ENCODE results near the gene SOD2. TPM values are rescaled to one million over a fixed set of nuclear protein-coding genes. Genes with fewer than 3 reads are reported as not detected.
"Not testable (repeated sequence)": the region's sequence is repeated elsewhere in the genome, so short reads cannot be mapped to it uniquely, and the experiment has no call there.

SOD2 gene
- total RNA-seq, 1 experiment from 2014 or later = 202 TPM

- Mint-ChIP-seq H3K4me1 (ENCODE audit: low read depth, unreplicated experiment) (no peaks in the 10 kb centered on the region), H3K27me3 (ENCODE audit: unreplicated experiment) (no peaks in the 10 kb centered on the region), H3K27ac (ENCODE audit: unreplicated experiment) (no peak overlapping the region), H3K9me3 (ENCODE audit: low read depth, unreplicated experiment) (no peaks in the 10 kb centered on the region), H3K36me3 (ENCODE audit: insufficient read depth, unreplicated experiment) (peaks cover 5% of the 10 kb centered on the region), H3K4me3 (ENCODE audit: low read depth, unreplicated experiment) (no peak overlapping the region)
- intact Hi-C loops (cut with micrococcal nuclease; ENCODE audit: unreplicated experiment) = no loop called here
- DNase-seq = no peak
- CTCF ChIA-PET = no interaction called here
- no peak for TF ChIP-seq CTCF (IDR thresholded peaks at IDR 0.05; ENCODE audit: unreplicated experiment)
- BruUV-seq (replicated peaks) = no TSS peak
Observed at GRCh38 chr6:159714404-159714803, 21.4 kb upstream of the SOD2 start.

GRCh38 chr6:159713984-159714383 is 20.9 kb upstream of the SOD2 start:
- no peak for TF ChIP-seq CTCF (IDR thresholded peaks at IDR 0.05; ENCODE audit: unreplicated experiment)
- H3K4me1 Mint-ChIP-seq (ENCODE audit: low read depth, unreplicated experiment) = no peaks in the 10 kb centered on the region
- intact Hi-C loops (cut with micrococcal nuclease; ENCODE audit: unreplicated experiment) = no loop called here
- no peak for DNase-seq
- H3K27ac Mint-ChIP-seq (ENCODE audit: unreplicated experiment) = no peak overlapping the region
- CTCF ChIA-PET = no interaction called here
- H3K4me3 Mint-ChIP-seq (ENCODE audit: low read depth, unreplicated experiment) = no peak overlapping the region
- BruUV-seq (replicated peaks) = no TSS peak
- H3K36me3 Mint-ChIP-seq (ENCODE audit: insufficient read depth, unreplicated experiment) = peaks cover 5% of the 10 kb centered on the region
- no peaks in the 10 kb centered on the region for H3K9me3 Mint-ChIP-seq (ENCODE audit: low read depth, unreplicated experiment)
- H3K27me3 Mint-ChIP-seq (ENCODE audit: unreplicated experiment) = no peaks in the 10 kb centered on the region

- H3K4me1 Mint-ChIP-seq (ENCODE audit: low read depth, unreplicated experiment); BruUV-seq (replicated peaks); intact Hi-C loops (cut with micrococcal nuclease; ENCODE audit: unreplicated experiment): not testable (repeated sequence)
Observed at GRCh38 chr6:159712389-159712788, 19.3 kb upstream of the SOD2 start.

GRCh38 chr6:159710603-159711002 is 17.6 kb upstream of the SOD2 start:
- H3K36me3 Mint-ChIP-seq (ENCODE audit: insufficient read depth, unreplicated experiment); H3K4me1 Mint-ChIP-seq (ENCODE audit: low read depth, unreplicated experiment); intact Hi-C loops (cut with micrococcal nuclease; ENCODE audit: unreplicated experiment); DNase-seq; H3K27me3 Mint-ChIP-seq (ENCODE audit: unreplicated experiment); H3K4me3 Mint-ChIP-seq (ENCODE audit: low read depth, unreplicated experiment); BruUV-seq (replicated peaks); H3K27ac Mint-ChIP-seq (ENCODE audit: unreplicated experiment); H3K9me3 Mint-ChIP-seq (ENCODE audit: low read depth, unreplicated experiment): not testable (repeated sequence)
- CTCF ChIA-PET = interaction anchor here (0.6 kb wide), 1 partner anchor 16 kb away, joined by 3 read pairs; no protein-coding TSS in a partner anchor

More at GRCh38 chr6:159712389-159712788, 19.3 kb upstream of the SOD2 start:
- H3K27me3 Mint-ChIP-seq (ENCODE audit: unreplicated experiment); H3K9me3 Mint-ChIP-seq (ENCODE audit: low read depth, unreplicated experiment); H3K36me3 Mint-ChIP-seq (ENCODE audit: insufficient read depth, unreplicated experiment); DNase-seq; CTCF ChIA-PET; H3K4me3 Mint-ChIP-seq (ENCODE audit: low read depth, unreplicated experiment); H3K27ac Mint-ChIP-seq (ENCODE audit: unreplicated experiment): not testable (repeated sequence)

GRCh38 chr6:159701413-159701999 is 8.5 kb upstream of the SOD2 start:
- intact Hi-C loops (cut with micrococcal nuclease; ENCODE audit: unreplicated experiment) = no loop called here
- H3K27me3 Mint-ChIP-seq (ENCODE audit: unreplicated experiment) = no peaks in the 10 kb centered on the region
- H3K9me3 Mint-ChIP-seq (ENCODE audit: low read depth, unreplicated experiment) = no peaks in the 10 kb centered on the region
- peak overlapping the region; percentile 56 for H3K27ac Mint-ChIP-seq (ENCODE audit: unreplicated experiment)
- no peak for DNase-seq
- no TSS peak for BruUV-seq (replicated peaks)
- CTCF ChIA-PET = interaction anchor here (0.6 to 0.7 kb wide), 4 partner anchors 13 to 952 kb away, joined by 3 to 10 read pairs (median 3); no protein-coding TSS in a partner anchor
- no peak overlapping the region for H3K4me3 Mint-ChIP-seq (ENCODE audit: low read depth, unreplicated experiment)
- H3K36me3 Mint-ChIP-seq (ENCODE audit: insufficient read depth, unreplicated experiment) = peaks cover 6% of the 10 kb centered on the region
- no peak for TF ChIP-seq CTCF (IDR thresholded peaks at IDR 0.05; ENCODE audit: unreplicated experiment)
- H3K4me1 Mint-ChIP-seq (ENCODE audit: low read depth, unreplicated experiment) = peaks cover 24% of the 10 kb centered on the region
